Keratinocyte (primary cell): ENCODE results near the gene LRRC71. TPM values are rescaled to one million over a fixed set of nuclear protein-coding genes. Genes with fewer than 3 reads are reported as not detected.

ENCODE experiments used
- DNase-seq: peaks from one replicate; pipeline ENCODE4 v3.0.0-alpha.2; 2011; ENCODE audit warnings: low read depth, missing footprints, low spot score
- FAIRE-seq: peaks from 2 replicates; lab custom pipeline; 2011; peaks lifted over from hg19 to GRCh38; lab: Jason Lieb, UNC
- H2AFZ ChIP-seq: 2 replicates; pipeline ENCODE4 v1.6.0; 2012; ENCODE audit warnings: low read length, control low read depth, inconsistent platforms; ENCODE audit not compliant: control insufficient read depth
- H3K27ac ChIP-seq: 2 replicates; pipeline ENCODE4 v1.5.1; 2011; ENCODE audit warnings: low read length; ENCODE audit not compliant: control insufficient read depth, insufficient read depth
- H3K27me3 ChIP-seq: 3 replicates; pipeline ENCODE4 v1.6.0; 2011; ENCODE audit warnings: low read length; ENCODE audit not compliant: control insufficient read depth, insufficient read depth; ENCODE audit errors: extremely low read depth
- H3K36me3 ChIP-seq, 2 experiments: 2 replicates in 1 of 2; 3 replicates in 1 of 2; pipeline ENCODE4 v1.5.1; 2011; ENCODE audit warnings: low read length in 2 of 2, mild to moderate bottlenecking in 1 of 2; ENCODE audit not compliant: control insufficient read depth in 2 of 2, insufficient read depth in 2 of 2; ENCODE audit errors: extremely low read depth in 1 of 2
- H3K4me1 ChIP-seq: 3 replicates; pipeline ENCODE4 v1.5.1; 2011; ENCODE audit warnings: low read length; ENCODE audit not compliant: control insufficient read depth, insufficient read depth; ENCODE audit errors: extremely low read depth
- H3K4me2 ChIP-seq: 3 replicates; pipeline ENCODE4 v1.6.0; 2011; ENCODE audit warnings: low read depth, low read length; ENCODE audit not compliant: control insufficient read depth, insufficient read depth; ENCODE audit errors: extremely low read depth
- H3K4me3 ChIP-seq, 3 experiments: fragments of 200-600 bp in 1 of 3; sonication (generic) in 1 of 3; 2 replicates in 2 of 3; 3 replicates in 1 of 3; pipeline ENCODE4 v1.5.1; 2011 to 2016; ENCODE audit warnings: low read length in 3 of 3, mild to moderate bottlenecking in 3 of 3, control low read depth in 2 of 3, inconsistent platforms in 1 of 3, low read depth in 1 of 3, mixed read lengths in 1 of 3, mixed run types in 1 of 3, moderate library complexity in 1 of 3; ENCODE audit not compliant: control insufficient read depth in 2 of 3, insufficient read depth in 2 of 3; ENCODE audit errors: extremely low read depth in 1 of 3
- H3K79me2 ChIP-seq: 2 replicates; pipeline ENCODE4 v1.6.0; 2012; ENCODE audit warnings: low read length; ENCODE audit not compliant: control insufficient read depth, insufficient read depth
- H3K9ac ChIP-seq: 3 replicates; pipeline ENCODE4 v1.6.0; 2011; ENCODE audit warnings: low read length; ENCODE audit not compliant: control insufficient read depth, insufficient read depth; ENCODE audit errors: extremely low read depth
- H3K9me1 ChIP-seq: 3 replicates; pipeline ENCODE4 v1.6.0; 2011; ENCODE audit warnings: low read length; ENCODE audit not compliant: control insufficient read depth, insufficient read depth; ENCODE audit errors: extremely low read depth
- H3K9me3 ChIP-seq: 2 replicates; pipeline ENCODE4 v1.5.1; 2012; ENCODE audit warnings: low read depth, low read length; ENCODE audit not compliant: control insufficient read depth
- H4K20me1 ChIP-seq: 3 replicates; pipeline ENCODE4 v1.6.0; 2011; ENCODE audit warnings: low read length; ENCODE audit not compliant: control insufficient read depth, insufficient read depth; ENCODE audit errors: extremely low read depth
- CTCF ChIP-seq, 3 experiments: IDR thresholded peaks in 1 of 3; conservative IDR thresholded peaks in 1 of 3; optimal IDR thresholded peaks in 1 of 3; 2 replicates in 2 of 3; 3 replicates in 1 of 3; pipeline versions ENCODE3 to v1.5.1; 2011; ENCODE audit warnings: low read length in 3 of 3, mild to moderate bottlenecking in 3 of 3, moderate library complexity in 2 of 3, control low read depth in 1 of 3, inconsistent platforms in 1 of 3; ENCODE audit not compliant: insufficient read depth in 2 of 3; ENCODE audit errors: extremely low read depth in 1 of 3
- EZH2 ChIP-seq: IDR thresholded peaks from one replicate; pipeline ENCODE4 v1.6.1; 2012; ENCODE audit warnings: inconsistent platforms, mild to moderate bottlenecking, low read length, moderate library complexity
- dilution Hi-C: fragments of 300-500 bp; cut with MboI; formaldehyde crosslinking; loops from one replicate; pipeline ENCODE4 v1.7.0; 2020; ENCODE audit warnings: low sequenced_read_pairs; ENCODE audit not compliant: extremely low pct_ligation_motif_present
- polyA plus RNA-seq, 5 experiments: library from polyadenylated mRNA; depleted of rRNA in 3 of 5; stranded (reverse) in 3 of 5; stranded (forward) in 1 of 5; unstranded in 1 of 5; fragments of >200 nt; gene quantifications; 1 replicate in 1 of 5; 2 replicates in 3 of 5; 3 replicates in 1 of 5; pipeline versions ENCODE4 v1.2.1 to v1.2.3, GENCODE V29; 2011 to 2012; ENCODE audit warnings: missing spikeins in 2 of 5, low read depth in 1 of 5, low replicate concordance in 1 of 5

Gene LRRC71
- polyA plus RNA-seq, 1 donor (not counting 4 experiments of a cell fraction or from before 2014, with no cell fraction given): not detected

- FAIRE-seq (no peak), DNase-seq (no peak)
- Histone ChIP-seq H3K27ac (no peak overlapping the region), H2AFZ (no peak overlapping the region), H3K79me2 (no peaks in the 10 kb centered on the region), H3K9me1 (no peaks in the 10 kb centered on the region), H3K4me3 (no peak overlapping the region), H3K27me3 (no peaks in the 10 kb centered on the region), H4K20me1 (no peaks in the 10 kb centered on the region), H3K9ac (no peak overlapping the region), H3K36me3 (no peaks in the 10 kb centered on the region), H3K9me3 (no peaks in the 10 kb centered on the region), H3K4me1 (peaks cover 15% of the 10 kb centered on the region), H3K4me2 (no peak overlapping the region)
- dilution Hi-C loops: no loop called here
- TF ChIP-seq EZH2 (no peak), CTCF (optimal IDR thresholded peaks at IDR 0.05 in 1 of 3, IDR thresholded peaks at IDR 0.05 in 1 of 3, conservative IDR thresholded peaks at IDR 0.05 in 1 of 3; ENCODE audit: extremely low read depth in 1 of 3, insufficient read depth in 2 of 3, low read length in 3 of 3) (no peak)
Measured at GRCh38 chr1:156904187-156904959, 16.1 kb upstream of the LRRC71 start.

- TF ChIP-seq CTCF (optimal IDR thresholded peaks at IDR 0.05 in 1 of 3, IDR thresholded peaks at IDR 0.05 in 1 of 3, conservative IDR thresholded peaks at IDR 0.05 in 1 of 3; ENCODE audit: extremely low read depth in 1 of 3, insufficient read depth in 2 of 3, low read length in 3 of 3) (no peak), EZH2 (no peak)
- dilution Hi-C loops: no loop called here
- DNase-seq: no peak
- Histone ChIP-seq H3K9me1 (no peaks in the 10 kb centered on the region), H3K27me3 (no peaks in the 10 kb centered on the region), H3K9ac (no peak overlapping the region), H3K4me1 (peaks cover 15% of the 10 kb centered on the region), H3K4me3 (no peak overlapping the region), H3K9me3 (no peaks in the 10 kb centered on the region), H3K27ac (no peak overlapping the region), H3K36me3 (no peaks in the 10 kb centered on the region), H3K79me2 (no peaks in the 10 kb centered on the region), H4K20me1 (no peaks in the 10 kb centered on the region), H3K4me2 (no peak overlapping the region), H2AFZ (no peak overlapping the region)
- FAIRE-seq: no peak
Measured at GRCh38 chr1:156905176-156905575, 15.3 kb upstream of the LRRC71 start.
